Measurements from ENCODE around the gene CHRNA9. TPM values are rescaled to one million over a fixed set of nuclear protein-coding genes. Genes with fewer than 3 reads are reported as not detected.
"Not testable (repeated sequence)": the region's sequence is repeated elsewhere in the genome, so short reads cannot be mapped to it uniquely, and the experiment has no call there.

Gene CHRNA9
- total and polyA plus RNA-seq, 2 of the 4 experiments (the other 2 are of a cell fraction), result not detected

- no peak overlapping the region for H4K8ac ChIP-seq (ENCODE audit: low read depth in 2 of 2, low read length in 2 of 2)
- H3K4me1 ChIP-seq (ENCODE audit: control insufficient read depth, insufficient read depth, low read length), result no peaks in the 10 kb centered on the region
- peaks cover 6% of the 10 kb centered on the region; the same call in 1 of the 2 replicates for H3K9me3 ChIP-seq (ENCODE audit: control insufficient read depth, insufficient read depth, low read length)
- H3K4me2 ChIP-seq (ENCODE audit: low read depth, low read length), result no peak overlapping the region
- no peak overlapping the region for H3K23ac ChIP-seq (ENCODE audit: low read depth, low read length)
- H3K56ac ChIP-seq (ENCODE audit: extremely low read depth, insufficient read depth, low read length), result no peak overlapping the region
- ATAC-seq (ENCODE audit: low read depth), result no peak
- H2BK20ac ChIP-seq (ENCODE audit: low read depth, low read length), result no peak overlapping the region
- in situ Hi-C loops (cut with MboI; ENCODE audit: low sequenced_read_pairs) (no loop called here), intact Hi-C loops (cut with micrococcal nuclease) (no loop called here), dilution Hi-C loops (cut with HindIII; ENCODE audit: low sequenced_read_pairs, unreplicated experiment) (no loop called here)
- no peaks in the 10 kb centered on the region for H3K36me3 ChIP-seq (ENCODE audit: control insufficient read depth, insufficient read depth, low read length)
- H2BK120ac ChIP-seq (ENCODE audit: low read depth, low read length), result no peak overlapping the region
- no peak overlapping the region for H3K14ac ChIP-seq (replicated peaks; ENCODE audit: low read depth, low read length)
- no peak overlapping the region for H4K5ac ChIP-seq (ENCODE audit: low read depth, low read length)
- H3K18ac ChIP-seq (ENCODE audit: low read depth, low read length), result no peak overlapping the region
- H3K27ac ChIP-seq (ENCODE audit: insufficient read depth, low read length), result no peak overlapping the region
- H3K9me1 ChIP-seq (ENCODE audit: insufficient read depth, low read length), result no peaks in the 10 kb centered on the region
- BruUV-seq (replicated peaks), result no TSS peak
- H2AFZ ChIP-seq (replicated peaks; ENCODE audit: low read length, poor library complexity), result no peak overlapping the region
- H4K20me1 ChIP-seq (ENCODE audit: insufficient read depth, low read length), result no peaks in the 10 kb centered on the region
- H3K4me3 ChIP-seq (ENCODE audit: insufficient read depth, low read depth, low read length), result no peak overlapping the region
- no peaks in the 10 kb centered on the region for H3K79me1 ChIP-seq (ENCODE audit: low read depth in 1 of 2, low read length in 2 of 2)
- DNase-seq, result no peak
- no peak overlapping the region for H3K9ac ChIP-seq (ENCODE audit: low read depth, low read length)
- H4K91ac ChIP-seq (ENCODE audit: insufficient read depth, low read depth, low read length), result no peak overlapping the region
- H2AK5ac ChIP-seq (ENCODE audit: low read depth, low read length), result no peak overlapping the region
- H2BK15ac ChIP-seq (ENCODE audit: low read depth, low read length), result no peak overlapping the region
- no peak overlapping the region for H2BK5ac ChIP-seq (ENCODE audit: low read depth, low read length, poor library complexity, severe bottlenecking)
- ChIA-PET POLR2A (ENCODE audit: unreplicated experiment) (no interaction called here), CTCF (no interaction called here)
- no peak overlapping the region for H2AK9ac ChIP-seq (replicated peaks; ENCODE audit: low read depth, low read length, poor library complexity)
- WGBS, 2 experiments (ENCODE audit: extremely low coverage in 2 of 2, insufficient read length in 1 of 2), result no CpG with 5 or more reads among the region's 1 CpG
- peaks cover 14% of the 10 kb centered on the region for H3K27me3 ChIP-seq (ENCODE audit: control insufficient read depth, insufficient read depth, low read length)
- TF ChIP-seq MXI1 (IDR thresholded peaks at IDR 0.05; ENCODE audit: borderline replicate concordance, low read depth, low read length) (no peak), CTCF (conservative IDR thresholded peaks at IDR 0.05; ENCODE audit: low read depth, low read length) (no peak), FOS (IDR thresholded peaks at IDR 0.05; ENCODE audit: low read depth, low read length) (no peak), CHD1 (IDR thresholded peaks at IDR 0.05; ENCODE audit: low read depth, low read length) (no peak), NFE2L2 (IDR thresholded peaks at IDR 0.05; ENCODE audit: low read depth, low read length) (no peak), CEBPB (IDR thresholded peaks at IDR 0.05; ENCODE audit: low read depth, low read length) (no peak), RAD21 (IDR thresholded peaks at IDR 0.05; ENCODE audit: low read length) (no peak), MAFK (IDR thresholded peaks at IDR 0.05; ENCODE audit: low read depth, low read length) (no peak)
- H3K4ac ChIP-seq (ENCODE audit: low read depth, low read length), result no peak overlapping the region
Observed at GRCh38 chr4:40294339-40294738, 40.8 kb upstream of the CHRNA9 start.

- POLR2A ChIA-PET (ENCODE audit: unreplicated experiment); H2BK5ac ChIP-seq (ENCODE audit: low read depth, low read length, poor library complexity, severe bottlenecking); H2AK5ac ChIP-seq (ENCODE audit: low read depth, low read length); H3K4me3 ChIP-seq (ENCODE audit: insufficient read depth, low read depth, low read length); BruUV-seq (replicated peaks); H4K91ac ChIP-seq (ENCODE audit: insufficient read depth, low read depth, low read length); H3K4me1 ChIP-seq (ENCODE audit: control insufficient read depth, insufficient read depth, low read length); DNase-seq; H3K23ac ChIP-seq (ENCODE audit: low read depth, low read length); H2AK9ac ChIP-seq (replicated peaks; ENCODE audit: low read depth, low read length, poor library complexity); H3K18ac ChIP-seq (ENCODE audit: low read depth, low read length); dilution Hi-C loops (cut with HindIII; ENCODE audit: low sequenced_read_pairs, unreplicated experiment); H3K9me1 ChIP-seq (ENCODE audit: insufficient read depth, low read length); ATAC-seq (ENCODE audit: low read depth); H3K9me3 ChIP-seq (ENCODE audit: control insufficient read depth, insufficient read depth, low read length); CTCF ChIA-PET; H4K20me1 ChIP-seq (ENCODE audit: insufficient read depth, low read length); H3K79me1 ChIP-seq (ENCODE audit: low read depth in 1 of 2, low read length in 2 of 2); H3K14ac ChIP-seq (replicated peaks; ENCODE audit: low read depth, low read length); intact Hi-C loops (cut with micrococcal nuclease); H4K8ac ChIP-seq (ENCODE audit: low read depth in 2 of 2, low read length in 2 of 2); H4K5ac ChIP-seq (ENCODE audit: low read depth, low read length); H3K27ac ChIP-seq (ENCODE audit: insufficient read depth, low read length); in situ Hi-C loops (cut with MboI; ENCODE audit: low sequenced_read_pairs); H2BK120ac ChIP-seq (ENCODE audit: low read depth, low read length); H2BK20ac ChIP-seq (ENCODE audit: low read depth, low read length); H3K9ac ChIP-seq (ENCODE audit: low read depth, low read length); H3K56ac ChIP-seq (ENCODE audit: extremely low read depth, insufficient read depth, low read length); H3K36me3 ChIP-seq (ENCODE audit: control insufficient read depth, insufficient read depth, low read length); H3K4me2 ChIP-seq (ENCODE audit: low read depth, low read length); H2BK15ac ChIP-seq (ENCODE audit: low read depth, low read length); H2AFZ ChIP-seq (replicated peaks; ENCODE audit: low read length, poor library complexity); H3K4ac ChIP-seq (ENCODE audit: low read depth, low read length): not testable (repeated sequence)
- H3K27me3 ChIP-seq (ENCODE audit: control insufficient read depth, insufficient read depth, low read length), result peaks cover 11% of the 10 kb centered on the region
Observed at GRCh38 chr4:40295030-40295429, 40.1 kb upstream of the CHRNA9 start.

Measured in IMR-90 (cell line).